Measurements from ENCODE around the gene SHISA3.

Gene SHISA3

DNA sequence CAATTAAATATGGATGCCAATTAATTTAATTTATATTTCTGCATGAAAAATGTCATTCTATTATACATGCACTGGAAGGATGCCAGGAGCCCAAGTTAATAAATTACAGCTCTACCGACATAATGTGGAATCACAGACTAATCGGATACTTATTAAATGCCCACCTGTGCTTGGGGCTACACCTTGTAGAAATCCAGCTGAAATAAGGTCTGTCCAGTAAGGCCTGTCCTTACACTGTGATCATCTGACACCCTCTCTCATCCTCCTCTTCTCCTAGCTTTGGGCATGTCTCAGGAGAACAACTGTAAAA lies 6.0 kb upstream of the SHISA3 start:
- no peak overlapping the region for H3K4me3 ChIP-seq (ENCODE audit: low read depth, low read length)

DNA sequence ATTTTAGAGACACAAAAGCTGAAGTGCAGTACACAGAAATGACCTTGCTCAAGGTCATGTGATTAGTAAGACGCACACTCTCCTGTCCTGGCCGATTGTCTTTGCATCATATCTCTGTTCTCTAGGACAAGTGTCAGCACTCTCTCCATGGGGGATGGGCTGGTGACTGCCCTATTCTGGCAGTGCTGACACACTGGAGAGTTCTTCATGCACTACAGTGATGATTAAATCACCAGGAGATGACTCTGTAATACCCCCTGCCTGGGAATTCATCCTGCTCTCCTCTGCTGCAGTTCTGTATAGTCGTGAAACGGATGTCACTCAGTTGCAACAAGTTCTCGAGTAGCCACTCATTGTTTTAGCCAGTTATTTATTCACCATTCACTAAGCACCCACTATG lies 5.3 kb upstream of the SHISA3 start:
- no peak overlapping the region for H3K4me3 ChIP-seq (ENCODE audit: low read depth, low read length)

DNA sequence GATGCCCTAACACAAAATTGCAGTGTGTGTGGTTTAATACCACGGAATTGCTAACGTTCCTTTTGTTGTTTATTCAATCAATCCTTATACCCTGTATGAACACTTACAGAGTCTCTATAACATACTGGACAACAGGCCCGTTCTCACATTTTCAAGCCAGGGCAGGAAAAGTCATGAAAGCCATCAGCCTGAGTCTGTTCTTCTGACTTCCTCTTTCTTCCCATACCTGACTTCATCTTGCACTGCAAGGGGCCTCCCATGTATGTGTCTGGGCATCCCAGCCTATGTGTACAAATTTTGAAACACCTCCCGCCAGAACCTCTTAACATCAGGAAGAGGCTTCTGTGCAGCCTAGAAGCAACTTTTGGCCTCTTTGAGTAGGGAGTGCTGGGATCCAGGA lies 4.9 kb upstream of the SHISA3 start:
- no peak overlapping the region for H3K4me3 ChIP-seq (ENCODE audit: low read depth, low read length)

DNA sequence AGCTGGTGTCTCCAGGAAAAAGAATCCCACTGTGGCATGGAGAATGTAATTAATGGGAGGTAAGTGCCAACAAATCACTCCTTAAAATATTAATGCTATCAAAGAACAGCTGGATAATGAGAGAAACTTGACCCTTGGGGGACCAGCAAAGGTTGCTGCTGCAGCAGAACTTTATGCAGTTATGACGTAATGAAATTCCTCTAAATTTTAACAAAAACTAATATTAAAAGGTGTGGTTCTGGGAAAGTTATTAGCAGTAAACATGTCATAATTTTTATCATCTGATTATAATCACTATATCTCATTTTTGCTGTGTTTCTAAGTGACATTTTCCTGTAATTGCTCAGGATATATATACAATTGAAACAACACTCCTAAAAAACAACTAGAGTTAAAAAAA lies 1.7 kb upstream of the SHISA3 start:
- no peak overlapping the region for H3K4me3 ChIP-seq (ENCODE audit: low read depth, low read length)

DNA sequence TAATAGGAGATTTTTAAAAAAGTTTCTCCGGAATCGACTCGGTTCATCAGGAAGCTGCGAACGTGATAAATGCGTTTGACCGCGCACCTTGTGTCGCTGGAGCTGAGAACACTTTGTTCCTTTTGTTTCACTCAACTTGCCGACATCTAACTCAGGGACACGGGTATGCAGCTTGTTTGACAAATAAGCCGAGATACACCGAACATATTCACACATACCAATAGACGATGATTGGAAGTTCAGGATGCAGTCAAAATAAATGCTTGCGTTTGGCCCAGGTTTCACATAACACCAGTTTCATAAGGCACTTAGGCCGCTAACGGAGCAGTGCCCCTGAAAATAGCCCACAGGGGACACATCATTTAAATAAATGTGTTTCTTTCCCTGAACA lies 932 bp upstream of the SHISA3 start:
- no peak overlapping the region for H3K4me3 ChIP-seq (ENCODE audit: low read depth, low read length)

DNA sequence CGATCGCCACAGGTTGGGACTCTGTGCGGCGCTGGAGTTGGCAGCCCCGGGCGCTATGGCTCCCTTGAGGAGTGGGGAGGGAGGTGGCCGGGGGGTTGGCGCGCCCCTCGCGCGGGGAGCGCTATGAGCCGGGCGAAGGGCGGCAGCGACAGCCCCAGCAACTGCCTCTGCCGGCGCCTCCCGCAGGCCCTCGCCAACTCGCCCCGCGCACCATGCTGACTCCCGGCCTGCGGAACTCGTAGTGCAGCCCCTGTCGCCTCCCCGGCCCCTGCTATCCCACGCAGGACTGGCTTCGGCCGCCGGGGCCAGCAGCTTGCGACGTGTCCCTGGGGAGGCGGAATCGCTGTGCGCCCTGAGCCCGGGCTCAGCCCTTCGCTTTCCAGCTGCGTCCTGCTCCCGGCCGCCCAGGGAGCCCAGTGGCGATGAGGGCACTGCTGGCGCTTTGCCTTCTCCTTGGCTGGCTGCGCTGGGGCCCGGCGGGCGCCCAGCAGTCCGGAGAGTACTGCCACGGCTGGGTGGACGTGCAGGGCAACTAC lies 415 bp downstream of the SHISA3 start:
- peak overlapping the region; percentile 58 for H3K4me3 ChIP-seq (ENCODE audit: low read depth, low read length)

DNA sequence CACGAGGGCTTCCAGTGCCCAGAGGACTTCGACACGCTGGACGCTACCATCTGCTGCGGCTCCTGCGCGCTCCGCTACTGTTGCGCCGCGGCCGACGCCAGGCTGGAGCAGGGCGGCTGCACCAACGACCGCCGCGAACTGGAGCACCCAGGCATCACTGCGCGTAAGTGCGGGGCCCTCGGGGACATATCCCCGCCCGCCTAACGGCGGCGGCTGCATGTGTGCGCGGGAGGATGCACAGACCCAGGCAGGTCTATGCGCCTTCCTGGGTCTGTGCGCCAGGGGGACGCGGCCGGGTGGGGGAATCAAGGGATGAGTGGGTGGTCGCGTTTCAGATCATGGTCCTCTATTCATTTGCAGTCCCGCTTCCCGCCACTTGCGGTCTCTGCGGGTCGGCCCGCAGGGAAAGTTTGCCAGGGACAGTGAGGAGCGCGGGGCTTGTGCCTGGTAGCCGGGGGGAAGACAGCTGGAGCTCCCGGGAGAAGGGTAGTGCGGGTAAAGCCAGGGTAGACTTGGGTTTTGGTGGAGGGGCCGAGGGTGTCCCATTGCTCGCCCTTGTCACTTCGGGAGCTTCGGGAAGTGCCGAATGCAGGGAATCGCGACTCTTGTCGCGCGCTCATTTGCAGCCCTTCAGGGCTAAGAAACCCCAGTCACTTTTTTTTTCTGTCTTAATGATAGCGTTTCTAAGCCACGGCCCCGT lies 1.0 kb downstream of the SHISA3 start:
- peak overlapping the region; percentile 58 for H3K4me3 ChIP-seq (ENCODE audit: low read depth, low read length)

DNA sequence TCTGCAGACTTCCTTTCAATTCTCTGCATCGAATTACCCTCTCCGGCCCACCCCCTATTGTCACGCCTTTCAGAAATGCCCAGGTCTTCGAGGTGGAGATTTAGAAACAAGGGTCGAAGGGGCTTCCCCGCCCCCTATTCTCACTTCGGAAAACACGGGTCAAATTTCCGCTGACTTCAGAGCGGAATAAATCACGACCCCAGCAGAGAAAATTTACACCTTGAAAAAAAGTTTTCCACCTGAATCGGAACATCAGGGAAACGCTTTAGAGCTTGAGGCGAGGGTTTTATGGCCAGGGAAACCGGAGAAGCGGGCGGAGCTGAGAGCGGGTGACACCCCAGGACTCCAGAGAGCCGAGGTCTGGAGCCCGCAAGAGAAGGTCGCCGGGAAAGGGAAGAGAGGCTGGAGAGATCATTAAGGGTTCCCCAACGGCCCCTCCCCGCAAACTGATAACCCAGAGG lies 1.6 kb downstream of the SHISA3 start:
- peak overlapping the region; percentile 58 for H3K4me3 ChIP-seq (ENCODE audit: low read depth, low read length)

DNA sequence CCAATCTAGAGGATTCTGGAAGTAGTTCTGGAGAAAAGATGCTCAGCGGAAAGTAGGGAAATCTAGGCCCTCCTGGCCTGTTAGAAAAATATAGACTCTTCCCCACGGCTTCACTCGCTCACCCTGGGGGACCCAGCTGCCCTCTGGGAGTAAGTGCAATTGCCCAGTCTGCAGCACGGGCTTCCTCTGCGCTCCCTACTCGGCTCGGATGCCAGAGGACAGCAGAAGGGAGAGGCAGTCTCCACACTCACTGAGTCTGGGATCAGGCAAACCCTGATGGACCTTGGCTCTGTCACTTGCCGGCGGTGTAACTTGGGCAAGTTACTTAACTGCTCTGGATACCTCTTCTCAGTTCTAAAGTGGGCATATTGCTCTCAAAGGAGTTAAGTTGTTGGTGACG lies 2.1 kb downstream of the SHISA3 start:
- H3K4me3 ChIP-seq (ENCODE audit: low read depth, low read length), result peak overlapping the region; percentile 58

DNA sequence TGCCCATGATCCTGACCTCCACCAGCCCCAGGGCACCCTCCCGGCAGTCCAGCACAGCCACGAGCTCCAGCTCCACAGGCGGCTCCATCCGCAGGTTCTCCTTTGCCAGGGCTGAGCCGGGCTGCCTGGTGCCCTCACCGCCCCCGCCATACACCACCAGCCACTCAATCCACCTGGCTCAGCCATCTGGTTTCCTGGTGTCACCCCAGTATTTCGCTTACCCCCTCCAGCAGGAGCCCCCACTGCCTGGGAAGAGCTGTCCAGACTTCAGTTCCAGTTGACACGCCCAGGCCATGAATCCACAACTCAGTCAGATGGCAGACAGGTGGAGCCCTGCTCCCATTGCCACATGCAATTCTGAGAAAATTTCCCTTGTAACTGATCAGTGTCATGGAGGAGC lies 3.9 kb downstream of the SHISA3 start:
- H3K4me3 ChIP-seq (ENCODE audit: low read depth, low read length), result no peak overlapping the region

DNA sequence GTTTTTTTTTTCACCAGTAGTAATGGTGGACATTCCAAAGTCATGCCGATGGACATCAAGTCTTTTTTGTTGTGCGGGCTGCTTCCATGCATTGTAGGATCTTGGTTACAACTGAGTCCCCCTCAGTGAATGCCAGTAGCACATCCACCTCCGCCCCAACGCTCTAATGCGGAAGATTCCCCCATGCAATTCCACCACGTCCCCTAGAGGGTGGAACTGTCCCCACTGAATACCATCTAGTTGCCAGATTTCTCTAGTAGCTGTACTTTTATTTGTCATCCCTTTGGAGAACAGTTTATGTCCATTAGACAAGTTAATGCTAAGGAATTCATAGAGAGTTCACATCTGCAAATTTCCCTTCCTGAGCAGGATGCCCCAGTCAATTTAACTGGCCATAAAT lies 6.7 kb downstream of the SHISA3 start:
- no peak overlapping the region for H3K4me3 ChIP-seq (ENCODE audit: low read depth, low read length)

DNA sequence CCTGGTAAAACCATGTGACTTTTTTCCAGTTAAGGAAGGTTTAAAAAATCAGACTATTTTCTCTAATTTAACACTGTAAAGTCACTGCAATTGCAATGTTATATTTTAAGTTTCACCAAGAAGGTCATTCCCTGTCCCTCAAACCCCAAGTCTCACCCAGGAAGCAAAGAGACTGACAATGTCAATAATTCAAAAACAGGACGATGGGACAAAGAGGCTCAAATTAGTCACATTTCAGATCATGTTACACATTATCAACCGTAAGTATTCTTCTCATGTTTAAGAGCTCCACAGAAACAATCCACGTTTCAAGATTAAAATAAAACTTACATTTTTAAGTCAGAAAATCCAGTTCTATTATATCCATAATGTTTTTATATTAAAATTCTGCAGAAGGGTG lies 13.2 kb downstream of the SHISA3 start:
- no peak overlapping the region for H3K4me3 ChIP-seq (ENCODE audit: low read depth, low read length)

DNA sequence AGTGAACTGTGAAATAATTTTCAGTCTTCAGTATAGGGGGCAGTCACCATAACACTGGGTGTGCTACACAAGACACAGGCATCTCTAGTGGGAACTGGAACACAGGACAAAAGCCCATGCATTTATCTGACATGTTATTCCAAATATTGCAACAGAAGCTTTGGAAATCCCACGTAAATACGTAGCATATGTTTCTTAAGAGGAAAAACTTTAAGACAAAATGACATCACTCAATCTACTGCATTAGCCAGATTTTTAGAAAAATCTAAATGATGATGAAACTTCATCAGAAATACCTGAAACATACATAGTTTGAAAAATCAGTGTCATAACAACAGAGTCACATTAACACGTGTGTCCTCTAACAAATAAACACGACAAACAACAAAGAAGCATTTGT lies 14.5 kb downstream of the SHISA3 start:
- no peak overlapping the region for H3K4me3 ChIP-seq (ENCODE audit: low read depth, low read length)

DNA sequence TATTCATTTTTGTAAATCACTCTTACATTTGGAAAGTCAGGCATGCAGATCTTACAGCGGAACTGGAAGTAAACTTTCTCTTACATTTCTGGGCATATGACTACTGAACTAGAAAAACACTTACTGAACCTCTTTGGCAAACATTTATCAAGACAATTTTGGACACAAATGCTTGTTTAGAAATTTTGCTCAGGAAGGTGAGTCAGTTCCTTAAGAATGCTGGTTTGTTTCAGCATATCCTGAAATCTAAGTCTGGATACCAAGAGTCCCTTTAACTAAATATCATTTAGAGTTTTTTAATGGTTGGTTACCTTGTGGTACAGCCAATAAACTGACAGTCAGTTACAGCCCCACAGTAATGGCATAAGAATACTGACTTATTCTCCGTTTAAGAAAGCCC lies 15.0 kb downstream of the SHISA3 start:
- H3K4me3 ChIP-seq (ENCODE audit: low read depth, low read length), result no peak overlapping the region

DNA sequence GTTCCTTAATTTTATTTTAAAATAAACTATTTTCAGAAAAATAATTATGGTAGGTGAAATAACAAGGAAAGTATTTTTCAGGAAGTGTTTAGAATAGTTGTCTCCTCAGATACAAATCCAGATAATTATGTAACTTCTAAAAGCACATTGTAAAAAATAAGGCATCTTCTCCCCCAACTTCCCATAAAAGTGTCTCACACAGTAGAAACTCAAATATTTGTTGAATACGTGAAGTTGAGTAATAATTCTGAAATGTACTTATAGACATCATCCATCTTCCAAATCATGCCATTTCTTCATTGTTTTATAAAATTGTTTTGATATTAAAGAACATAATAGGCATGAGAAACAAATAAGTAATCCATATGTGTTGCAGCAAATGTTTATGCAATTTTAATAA lies 18.0 kb downstream of the SHISA3 start:
- H3K4me3 ChIP-seq (ENCODE audit: low read depth, low read length), result no peak overlapping the region

DNA sequence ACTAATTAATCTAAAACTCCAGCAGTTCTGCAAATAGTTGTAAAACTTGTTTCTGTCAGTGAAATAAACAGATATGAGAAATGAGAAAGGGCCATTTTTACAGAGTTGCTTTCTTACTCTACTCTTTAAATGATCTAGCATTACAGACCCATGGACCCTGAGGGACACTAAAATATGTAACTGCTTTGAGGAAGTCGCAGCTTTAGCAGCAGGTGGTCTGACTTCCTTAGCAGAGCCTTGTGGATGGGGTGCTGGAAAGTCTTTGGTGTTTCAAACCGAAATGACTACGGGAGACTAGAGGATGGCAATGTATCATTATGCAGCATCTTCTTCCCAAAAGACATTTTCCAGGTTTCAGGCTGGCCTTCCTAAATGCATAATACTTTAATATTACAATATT lies 18.7 kb downstream of the SHISA3 start:
- H3K4me3 ChIP-seq (ENCODE audit: low read depth, low read length), result no peak overlapping the region

DNA sequence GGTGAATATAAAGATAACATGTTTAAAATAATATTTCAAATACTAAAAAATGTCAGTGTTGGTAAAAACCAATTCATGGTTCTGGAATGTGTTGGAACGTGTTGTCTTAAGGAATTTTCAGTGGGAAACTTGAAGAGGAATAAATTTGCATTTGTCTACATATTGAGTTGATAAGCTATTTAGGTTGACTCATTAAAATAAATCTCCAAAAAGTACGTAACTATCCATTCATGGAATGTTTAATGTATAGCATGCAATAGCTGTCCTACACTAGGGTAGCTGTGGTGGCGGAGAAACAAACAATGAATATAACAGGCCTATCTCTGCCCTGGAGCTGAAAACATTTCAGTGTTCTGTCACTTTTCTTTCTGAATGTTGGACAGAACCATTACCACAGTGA lies 20.3 kb downstream of the SHISA3 start:
- no peak overlapping the region for H3K4me3 ChIP-seq (ENCODE audit: low read depth, low read length)

DNA sequence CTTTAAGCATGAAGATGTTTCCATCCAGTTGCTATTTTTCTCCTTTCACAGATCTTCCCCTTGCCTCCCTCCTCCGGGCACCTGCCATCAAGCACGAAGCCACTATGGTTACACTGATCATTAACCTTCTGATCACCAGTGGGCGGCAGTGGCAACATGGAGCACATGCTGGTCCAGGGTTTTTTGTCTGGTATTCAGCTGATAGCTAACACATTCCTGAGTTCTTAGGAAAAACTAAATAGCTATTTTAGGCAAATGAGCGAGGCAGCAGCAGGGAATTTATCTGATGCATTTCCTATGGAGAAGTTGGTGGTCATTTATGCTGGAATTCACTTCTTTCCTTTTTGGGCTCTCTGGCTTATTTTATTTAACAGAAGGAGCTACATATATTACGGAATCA lies 22.9 kb downstream of the SHISA3 start:
- no peak overlapping the region for H3K4me3 ChIP-seq (ENCODE audit: low read depth, low read length)

DNA sequence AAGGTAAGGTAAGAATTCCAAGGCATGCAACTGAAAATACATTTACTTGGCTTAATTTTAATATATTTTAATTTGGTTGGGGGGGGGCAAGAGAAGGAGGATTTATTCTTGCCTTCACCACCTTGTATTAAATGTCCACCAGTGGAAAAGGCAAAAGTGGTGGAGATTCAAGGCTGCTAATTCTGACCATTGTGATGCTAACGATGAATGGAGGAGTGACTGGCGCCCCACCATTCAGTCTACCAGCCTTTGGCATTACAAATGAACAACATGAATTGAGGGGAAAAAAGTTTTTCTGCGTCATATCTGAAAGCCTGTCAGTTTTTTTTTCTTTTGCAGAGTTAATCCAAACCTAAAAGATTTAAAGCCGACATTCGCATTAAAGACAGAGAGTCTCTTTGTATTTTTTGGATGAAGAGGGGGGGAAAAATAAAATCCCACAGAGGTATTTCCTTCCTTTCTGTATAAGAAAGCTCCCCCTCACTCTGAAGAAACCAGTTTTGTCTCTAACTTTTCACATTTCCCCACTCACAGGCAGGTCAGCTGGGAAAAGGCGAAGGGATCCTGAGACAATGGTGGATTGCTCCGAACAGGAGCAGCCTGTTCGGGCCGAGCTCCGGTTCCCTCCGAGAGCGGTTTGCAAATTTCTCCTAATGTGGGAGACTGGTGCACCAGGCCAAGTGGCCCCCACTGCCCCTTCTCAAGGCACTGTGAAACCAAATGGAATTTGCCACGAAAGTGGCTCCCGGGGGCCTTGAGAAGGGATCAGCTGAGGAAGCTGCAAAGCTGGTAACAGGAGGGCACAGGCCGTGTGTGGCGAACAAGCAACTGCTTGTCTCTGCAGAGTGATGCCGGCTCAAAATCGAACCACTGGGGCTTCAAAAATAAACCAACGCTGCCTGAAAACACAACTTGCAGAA lies 28.1 kb downstream of the SHISA3 start:
- no peak overlapping the region for H3K4me3 ChIP-seq (ENCODE audit: low read depth, low read length)

DNA sequence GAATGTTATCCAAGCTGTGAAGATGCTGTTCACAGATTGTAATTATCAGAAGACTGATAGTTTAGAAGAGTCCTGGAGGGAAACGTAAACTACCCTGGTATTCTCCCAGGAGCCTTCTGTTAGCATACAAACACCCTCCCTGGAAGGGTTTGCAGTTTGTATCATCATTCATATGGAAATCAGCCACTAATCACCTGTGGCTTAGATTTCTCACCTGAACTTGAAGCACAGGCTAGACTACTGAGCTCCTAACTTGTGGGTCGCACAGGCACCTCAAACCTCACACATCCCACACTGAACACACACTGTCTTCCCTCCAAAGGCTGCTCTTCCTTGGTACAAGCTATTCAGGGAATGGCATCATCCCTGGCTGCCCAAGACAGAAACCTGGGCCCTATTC lies 30.7 kb downstream of the SHISA3 start:
- no peak overlapping the region for H3K4me3 ChIP-seq (ENCODE audit: low read depth, low read length)

DNA sequence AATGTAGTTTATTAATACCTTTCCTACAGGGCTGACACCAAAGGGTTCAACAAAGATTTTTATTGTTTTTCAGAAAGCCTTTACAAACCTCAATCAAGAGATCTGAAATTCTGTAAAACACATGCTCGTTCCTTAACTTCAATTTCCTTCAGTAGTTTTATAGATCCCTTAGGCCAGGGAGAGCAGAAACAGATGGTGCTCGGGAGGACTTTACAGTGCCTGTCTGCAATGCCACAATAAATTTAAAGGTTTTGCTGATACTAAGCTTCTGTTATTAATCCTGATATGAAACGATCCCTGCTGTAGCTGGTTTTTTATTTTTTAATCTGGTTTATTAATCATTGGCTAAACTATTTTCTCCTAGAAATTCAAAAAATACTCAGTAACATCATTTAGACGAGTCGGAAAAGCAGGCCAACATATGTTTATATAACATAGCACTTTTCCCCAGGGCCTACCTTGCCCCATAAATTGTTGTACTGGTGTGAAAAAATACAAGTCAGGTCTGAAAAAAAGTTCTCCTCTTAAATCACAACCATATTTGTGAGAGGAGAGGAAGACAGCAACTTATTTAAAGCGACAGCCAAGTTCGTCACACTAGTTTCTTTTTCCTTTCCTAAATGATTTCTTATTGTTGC lies 39.8 kb downstream of the SHISA3 start:
- no peak overlapping the region for H3K4me3 ChIP-seq (ENCODE audit: low read depth, low read length)

DNA sequence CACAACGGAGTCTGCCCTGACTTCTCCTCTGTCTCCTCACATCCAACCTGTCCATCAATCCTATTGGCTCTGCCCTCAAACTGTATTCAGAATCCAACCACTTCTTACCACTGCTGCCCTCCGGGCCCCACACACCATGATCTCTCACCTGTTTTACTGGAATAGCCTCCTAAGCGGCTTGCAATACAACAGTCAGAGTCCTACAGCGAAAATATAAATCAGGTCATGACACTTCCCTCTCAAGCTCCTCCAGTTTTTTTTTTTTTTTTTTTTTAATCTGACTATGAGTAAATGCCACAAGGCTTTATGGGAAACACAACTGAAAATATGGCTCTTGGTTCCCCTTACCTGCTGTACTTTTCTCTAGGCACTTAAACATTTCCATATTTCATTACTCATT lies 42.8 kb downstream of the SHISA3 start:
- H3K4me3 ChIP-seq (ENCODE audit: low read depth, low read length), result no peak overlapping the region

All from iPS-11a (cell line).